Suprapubic skin (tissue), 4 donors: ENCODE data around the gene ELMO3.

Experiments
- EP300 ChIP-seq: sonication (generic); formaldehyde crosslinking; IDR thresholded peaks from one replicate; pipeline ENCODE4 v1.6.1; 2017; ENCODE audit warnings: antibody characterized with exemption
- POLR2A ChIP-seq, 2 donors: fragments of 450-650 bp; IDR thresholded peaks; one replicate each; pipeline ENCODE4 v1.6.1; 2017; ENCODE audit warnings: antibody characterized with exemption in 2 of 2, mild to moderate bottlenecking in 2 of 2, moderate library complexity in 2 of 2
- POLR2AphosphoS5 ChIP-seq, 3 donors: sonication (generic); formaldehyde crosslinking; IDR thresholded peaks; one replicate each; pipeline ENCODE4 v1.6.1; 2017; ENCODE audit warnings: antibody characterized with exemption in 3 of 3
- TF ChIP-seq, protein P1 (sequence below), 2 donors: fragments of 200-600 bp in 1 of 2; fragments of 450-650 bp in 1 of 2; sonication (generic) in 1 of 2; IDR thresholded peaks; one replicate each; pipeline ENCODE4 v1.5.1; 2016 to 2019; ENCODE audit warnings: antibody characterized with exemption in 2 of 2, mild to moderate bottlenecking in 1 of 2, moderate library complexity in 1 of 2

DNA sequence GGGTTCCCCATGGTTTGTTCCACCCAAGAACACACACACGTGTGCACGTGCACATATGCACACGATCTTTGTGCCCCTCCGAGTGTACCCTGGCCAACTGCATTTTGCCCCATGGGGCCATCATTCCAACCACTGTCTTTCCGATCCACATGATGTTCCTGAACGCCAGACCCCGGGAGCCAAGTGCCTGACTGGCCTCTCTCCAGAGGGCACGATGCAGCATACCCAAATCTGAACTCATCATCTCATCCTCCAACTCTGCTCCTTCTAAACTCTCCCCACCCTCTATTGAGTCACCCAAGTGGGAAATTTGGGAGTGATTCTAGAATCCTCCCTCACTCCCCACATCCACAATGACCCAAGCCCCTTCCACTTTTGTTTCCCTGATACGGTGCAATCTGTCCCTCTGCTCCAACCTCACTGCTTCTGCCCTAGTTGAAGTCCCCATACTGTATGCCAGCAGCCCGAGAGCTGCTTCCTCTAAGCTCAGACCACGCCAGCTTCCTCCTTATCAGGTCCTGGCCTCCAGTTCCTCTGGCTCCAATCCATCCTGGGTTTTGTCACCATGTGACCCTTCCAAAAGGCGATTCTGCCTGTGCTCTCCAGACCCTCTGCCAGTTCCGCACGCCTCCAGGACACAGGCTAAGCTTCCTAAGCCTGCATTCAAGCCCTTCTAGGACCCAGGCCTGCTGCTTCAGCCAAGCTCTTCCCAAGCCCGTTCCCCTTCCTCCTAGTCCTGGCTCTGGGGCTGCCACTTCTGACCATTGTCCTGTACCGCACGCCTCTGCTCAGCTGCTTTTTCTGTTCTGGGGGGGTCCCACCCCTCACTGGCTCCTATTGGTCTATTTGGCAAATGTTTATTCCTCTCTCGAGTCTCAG, 17.9 kb downstream of the ELMO3 start:
- TF ChIP-seq POLR2AphosphoS5 (IDR thresholded peaks at IDR 0.05) (no peak), POLR2A (IDR thresholded peaks at IDR 0.05) (no peak), EP300 (no peak)
- TF ChIP-seq, protein P1, sequence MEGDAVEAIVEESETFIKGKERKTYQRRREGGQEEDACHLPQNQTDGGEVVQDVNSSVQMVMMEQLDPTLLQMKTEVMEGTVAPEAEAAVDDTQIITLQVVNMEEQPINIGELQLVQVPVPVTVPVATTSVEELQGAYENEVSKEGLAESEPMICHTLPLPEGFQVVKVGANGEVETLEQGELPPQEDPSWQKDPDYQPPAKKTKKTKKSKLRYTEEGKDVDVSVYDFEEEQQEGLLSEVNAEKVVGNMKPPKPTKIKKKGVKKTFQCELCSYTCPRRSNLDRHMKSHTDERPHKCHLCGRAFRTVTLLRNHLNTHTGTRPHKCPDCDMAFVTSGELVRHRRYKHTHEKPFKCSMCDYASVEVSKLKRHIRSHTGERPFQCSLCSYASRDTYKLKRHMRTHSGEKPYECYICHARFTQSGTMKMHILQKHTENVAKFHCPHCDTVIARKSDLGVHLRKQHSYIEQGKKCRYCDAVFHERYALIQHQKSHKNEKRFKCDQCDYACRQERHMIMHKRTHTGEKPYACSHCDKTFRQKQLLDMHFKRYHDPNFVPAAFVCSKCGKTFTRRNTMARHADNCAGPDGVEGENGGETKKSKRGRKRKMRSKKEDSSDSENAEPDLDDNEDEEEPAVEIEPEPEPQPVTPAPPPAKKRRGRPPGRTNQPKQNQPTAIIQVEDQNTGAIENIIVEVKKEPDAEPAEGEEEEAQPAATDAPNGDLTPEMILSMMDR (IDR thresholded peaks at IDR 0.05) = no peak
